NCI-H526 (cell line): ENCODE measurements around the gene ADNP.

Source experiments
- DNase-seq, 2 experiments: peaks; one replicate each; lab custom pipeline; 2025; lab: John Stamatoyannopoulos, UW

ADNP gene

DNA sequence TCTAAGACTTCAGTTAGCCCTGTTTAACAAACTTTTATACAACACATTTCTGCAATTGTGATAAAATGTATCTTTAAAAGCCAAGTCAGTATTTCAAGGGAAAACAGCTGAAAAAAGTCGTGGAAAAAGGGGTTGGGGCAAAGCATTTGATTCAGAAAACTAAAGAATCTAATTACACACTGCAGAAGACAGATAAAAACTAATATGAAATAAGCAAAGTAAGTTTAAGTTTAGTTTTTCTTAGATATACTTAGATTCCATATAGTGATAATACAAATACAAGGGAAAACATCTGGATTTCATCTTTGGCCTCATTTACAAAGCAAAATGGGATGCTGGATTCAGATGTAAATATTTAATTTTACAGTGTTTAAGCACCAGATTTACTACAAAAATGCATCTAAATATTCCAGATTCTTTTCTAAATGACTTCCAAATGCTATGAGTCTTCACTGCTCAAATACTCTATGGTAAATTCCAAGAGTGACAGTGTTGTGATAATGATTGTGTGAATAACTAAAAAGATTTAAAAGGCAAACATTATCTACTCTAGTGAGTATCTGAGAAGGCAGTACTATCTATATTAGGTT lies 1.5 kb upstream of the ADNP start:
- DNase-seq = no peak

DNA sequence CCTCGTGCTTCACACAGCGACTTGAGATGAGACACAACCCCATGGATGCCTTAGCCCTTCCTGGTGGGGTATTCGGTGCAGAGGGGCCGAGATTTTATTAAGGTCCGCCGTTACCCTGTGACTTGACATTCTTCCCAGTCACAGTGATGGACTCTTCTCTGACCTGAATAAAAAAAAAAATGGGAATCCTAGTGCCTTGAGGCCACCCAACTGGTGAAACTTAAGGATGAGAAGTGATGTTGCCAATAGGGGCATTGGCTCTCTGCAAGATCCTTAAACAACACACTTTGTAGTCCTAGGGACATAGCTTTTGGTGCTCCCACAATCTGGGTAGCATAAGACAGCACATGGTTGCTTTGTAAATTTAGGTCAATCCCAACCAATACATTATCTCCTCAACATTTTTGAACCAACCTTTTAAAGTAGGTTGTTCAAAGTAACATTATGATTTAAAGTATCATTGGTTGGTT lies 814 bp upstream of the ADNP start:
- DNase-seq = no peak

DNA sequence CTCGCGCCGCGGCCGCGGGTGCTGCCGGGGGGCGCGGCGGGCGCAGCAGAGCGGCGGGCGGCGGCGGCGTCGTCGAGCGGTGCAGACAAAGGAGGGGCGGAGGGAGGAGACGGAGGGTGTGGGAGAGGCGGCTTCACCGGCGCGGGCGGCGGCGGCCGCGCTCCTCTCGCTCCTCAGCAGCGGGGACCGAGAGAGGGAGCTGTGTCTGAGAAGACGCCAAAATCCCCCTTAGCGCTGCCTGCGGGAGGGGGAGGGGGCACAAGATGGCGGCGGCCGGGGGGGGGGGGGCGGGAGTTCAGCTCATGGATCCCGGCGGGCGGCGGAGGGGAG lies 296 bp downstream of the ADNP start:
- no peak for DNase-seq

DNA sequence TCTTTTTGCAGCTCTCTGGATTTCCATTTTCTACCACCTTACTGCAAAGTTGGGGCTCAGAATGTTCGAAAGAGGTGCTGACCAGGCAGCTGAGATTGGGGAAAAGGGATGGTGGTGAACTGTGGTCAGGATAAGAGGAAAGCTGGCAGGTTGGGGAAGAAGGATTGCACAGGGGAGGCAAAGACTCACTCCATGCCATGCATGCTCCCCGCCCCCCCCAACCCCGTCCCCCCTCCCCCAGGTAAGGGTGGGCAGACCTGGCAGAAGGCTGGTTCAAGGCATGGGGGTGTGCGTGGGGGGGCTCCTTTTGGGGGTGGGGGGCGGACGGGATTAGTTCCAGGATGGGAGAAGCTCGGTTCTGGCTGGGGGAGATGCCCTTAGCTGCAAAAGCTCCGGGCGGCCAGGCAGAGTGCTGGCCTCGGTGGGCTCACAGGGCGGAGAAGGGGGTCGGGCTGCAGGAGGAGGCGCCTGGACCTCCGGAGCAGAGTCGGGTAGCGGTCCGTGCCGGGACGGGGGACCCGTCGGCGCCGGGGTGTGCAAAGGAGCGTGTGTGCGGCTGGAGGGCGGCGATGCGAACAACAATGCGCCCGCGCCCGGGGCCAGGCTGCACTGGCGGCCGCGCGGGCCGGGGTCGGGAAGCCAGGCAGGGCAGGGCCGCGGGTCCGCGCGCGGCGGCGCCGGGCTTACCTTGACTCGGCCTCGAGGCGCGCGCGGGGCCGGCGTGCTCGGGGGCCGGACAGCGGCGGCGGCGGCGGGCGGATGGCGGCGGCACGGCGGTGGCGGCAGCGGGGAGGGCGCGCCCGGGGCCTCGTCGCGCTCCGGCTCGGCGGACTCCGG lies 880 bp downstream of the ADNP start:
- peak; percentile 24 to 54 for DNase-seq

GRCh38 chr20:50929299-50930138 lies 1.7 kb downstream of the ADNP start:
- peak; percentile 93 to 99 for DNase-seq

DNA sequence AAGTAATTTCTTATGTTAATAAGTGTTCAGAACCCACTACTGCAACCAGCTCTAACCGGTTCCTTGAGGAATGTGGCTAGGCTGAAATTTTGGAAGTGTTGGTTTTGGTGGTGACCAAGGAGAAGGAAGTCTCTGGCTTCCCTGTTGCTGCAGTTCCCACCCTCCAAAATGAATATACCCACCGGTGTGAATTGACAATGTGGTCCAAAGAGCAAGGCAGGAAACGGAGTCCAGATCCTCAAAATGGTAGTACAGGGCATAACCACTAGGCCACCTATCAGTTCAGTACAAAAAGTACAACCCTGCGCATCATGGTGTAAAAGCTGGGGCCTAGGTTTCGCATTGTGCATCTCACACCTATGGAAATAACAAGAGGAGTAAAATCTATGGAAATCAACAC lies 2.8 kb downstream of the ADNP start:
- DNase-seq = no peak

DNA sequence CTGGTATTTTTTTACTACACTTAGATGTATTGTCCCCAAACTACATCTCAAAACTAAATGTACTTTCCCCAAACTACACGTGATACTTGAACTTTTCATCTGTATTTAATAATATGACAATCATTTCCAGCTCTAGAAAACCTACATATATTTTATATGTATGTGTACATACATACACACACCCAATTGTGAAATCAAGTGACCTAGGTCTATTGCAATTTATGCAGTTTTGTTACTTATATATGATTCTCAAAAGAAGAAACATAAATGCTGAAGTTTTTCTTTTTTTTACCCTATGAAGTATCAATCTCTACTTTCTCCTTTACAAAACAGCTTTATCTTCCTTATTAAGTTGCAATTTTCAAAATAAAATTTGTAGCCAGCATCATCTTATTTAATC lies 4.7 kb downstream of the ADNP start:
- DNase-seq = no peak

DNA sequence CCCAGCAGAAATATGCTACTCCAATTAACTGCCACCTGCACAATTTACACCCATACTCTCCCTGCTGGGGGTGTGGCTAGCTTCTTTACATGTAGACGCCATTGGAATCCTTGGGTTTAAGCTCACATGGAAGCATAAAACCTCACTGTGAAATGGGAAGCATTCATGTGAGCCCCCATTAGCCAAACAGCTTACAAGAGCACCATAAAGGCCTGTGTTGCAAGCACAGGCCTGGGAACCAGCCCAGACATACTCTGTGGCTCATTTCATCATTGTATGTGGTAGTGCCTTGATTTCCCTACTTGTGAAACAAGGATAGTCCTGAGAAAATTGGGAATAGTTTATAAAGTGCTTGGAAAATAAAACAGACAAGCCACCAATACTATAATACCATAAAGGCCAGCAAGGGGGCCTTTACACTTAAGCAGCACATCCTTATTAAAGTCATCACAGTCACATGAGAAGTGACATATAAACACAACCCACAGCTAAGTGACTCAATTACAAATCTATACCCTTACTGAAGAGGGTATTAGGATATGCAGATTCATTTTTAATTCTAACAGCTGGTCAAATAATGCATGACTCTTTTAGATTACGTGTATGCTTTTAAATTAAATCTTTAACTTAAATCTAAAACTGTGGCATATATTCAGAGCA lies 6.8 kb downstream of the ADNP start:
- DNase-seq = no peak

DNA sequence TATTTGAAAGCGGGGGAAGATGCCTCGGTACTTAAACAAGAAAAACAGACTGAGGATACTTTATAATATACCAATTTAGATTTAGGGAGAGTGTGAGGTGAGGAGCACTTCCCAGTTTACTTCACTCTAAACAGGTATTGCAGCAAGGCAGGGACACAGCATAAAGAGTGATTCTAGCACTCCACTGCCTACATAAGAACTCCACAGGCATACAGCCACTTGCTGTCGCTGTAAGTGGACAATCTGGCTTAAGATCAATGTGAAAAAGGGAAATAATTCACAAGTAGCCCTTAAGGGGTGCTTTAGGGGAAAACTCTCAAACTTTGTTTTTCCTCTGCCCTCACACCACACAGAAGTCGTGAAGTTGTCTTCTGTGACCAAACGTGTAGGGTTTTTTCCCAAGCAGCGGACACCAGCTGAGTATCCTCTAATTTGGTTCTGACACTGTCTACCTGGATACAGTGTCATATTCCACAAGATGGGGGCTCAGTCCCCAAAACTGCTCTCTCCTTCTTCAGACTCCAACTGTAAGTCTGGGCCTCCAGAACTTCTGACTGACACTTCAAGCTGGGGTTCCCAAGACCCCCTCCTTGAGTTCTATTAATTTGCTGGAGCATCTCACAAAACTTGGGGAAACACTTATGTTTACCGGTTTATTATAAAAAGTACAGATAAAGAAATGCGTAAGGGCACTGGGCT lies 9.3 kb downstream of the ADNP start:
- no peak for DNase-seq

- DNase-seq = no peak
Measured at GRCh38 chr20:50920997-50921396, 10.2 kb downstream of the ADNP start.

DNA sequence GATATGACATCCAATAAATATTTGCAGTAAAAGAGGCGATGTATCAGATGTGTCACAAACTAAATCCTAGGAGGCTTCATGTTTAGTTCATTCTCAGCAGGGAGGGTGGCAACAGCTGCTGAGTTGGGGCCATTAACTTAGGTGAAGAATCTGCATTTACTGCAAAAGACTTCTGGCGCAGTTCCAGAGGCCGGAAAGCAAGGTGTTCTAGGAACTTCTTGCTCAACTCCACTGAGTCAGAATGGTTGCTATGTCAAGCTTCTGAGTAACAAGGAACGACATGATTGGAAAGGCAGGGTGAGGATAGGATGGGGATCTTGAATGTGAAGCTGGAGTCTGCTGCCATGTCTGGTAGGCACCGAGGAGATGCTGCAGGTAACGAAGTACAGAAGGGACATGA lies 11.7 kb downstream of the ADNP start:
- DNase-seq = no peak

DNA sequence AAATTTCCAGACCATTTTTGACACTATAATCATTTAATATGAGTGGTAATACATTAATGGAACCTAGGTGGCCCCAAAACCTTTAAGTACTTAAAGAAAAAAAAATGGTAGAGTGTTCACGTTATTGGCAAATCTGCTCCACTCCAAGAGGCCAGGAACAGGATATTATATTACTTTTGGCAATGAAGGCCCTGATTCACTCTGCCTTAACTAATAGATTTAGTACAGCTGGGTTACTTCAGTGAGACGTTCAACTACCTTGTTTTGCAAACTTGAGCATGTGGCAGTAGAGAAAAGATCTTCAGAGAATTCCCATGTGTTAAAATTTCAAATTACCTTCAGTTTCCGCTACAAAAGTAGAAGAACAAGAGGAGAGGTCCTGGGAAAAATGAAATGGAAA lies 12.8 kb downstream of the ADNP start:
- no peak for DNase-seq

- DNase-seq = no peak
Measured at GRCh38 chr20:50916934-50917333, 14.3 kb downstream of the ADNP start.

- peak in 1 of 2 experiments; percentile 13 for DNase-seq
Measured at GRCh38 chr20:50916257-50916656, 15.0 kb downstream of the ADNP start.

DNA sequence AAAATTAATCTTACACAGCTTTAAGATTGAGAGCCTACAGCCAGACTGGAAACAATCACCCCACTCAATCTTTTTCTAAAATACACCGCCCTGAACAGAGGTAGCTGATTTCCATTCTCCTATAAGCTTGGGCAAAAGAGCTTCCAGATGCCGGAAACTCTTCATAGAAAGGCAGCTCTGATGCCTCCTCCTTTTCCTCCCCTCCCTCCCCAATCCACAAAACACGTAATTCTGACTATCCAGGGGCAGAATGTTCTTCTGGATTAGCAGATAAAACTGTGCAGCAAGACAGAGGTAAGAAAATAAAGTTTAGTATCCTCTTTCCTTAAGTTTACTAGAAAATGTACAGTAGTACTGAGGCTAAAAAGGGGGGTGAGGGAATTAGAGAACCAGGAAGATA lies 15.8 kb downstream of the ADNP start:
- DNase-seq = no peak

DNA sequence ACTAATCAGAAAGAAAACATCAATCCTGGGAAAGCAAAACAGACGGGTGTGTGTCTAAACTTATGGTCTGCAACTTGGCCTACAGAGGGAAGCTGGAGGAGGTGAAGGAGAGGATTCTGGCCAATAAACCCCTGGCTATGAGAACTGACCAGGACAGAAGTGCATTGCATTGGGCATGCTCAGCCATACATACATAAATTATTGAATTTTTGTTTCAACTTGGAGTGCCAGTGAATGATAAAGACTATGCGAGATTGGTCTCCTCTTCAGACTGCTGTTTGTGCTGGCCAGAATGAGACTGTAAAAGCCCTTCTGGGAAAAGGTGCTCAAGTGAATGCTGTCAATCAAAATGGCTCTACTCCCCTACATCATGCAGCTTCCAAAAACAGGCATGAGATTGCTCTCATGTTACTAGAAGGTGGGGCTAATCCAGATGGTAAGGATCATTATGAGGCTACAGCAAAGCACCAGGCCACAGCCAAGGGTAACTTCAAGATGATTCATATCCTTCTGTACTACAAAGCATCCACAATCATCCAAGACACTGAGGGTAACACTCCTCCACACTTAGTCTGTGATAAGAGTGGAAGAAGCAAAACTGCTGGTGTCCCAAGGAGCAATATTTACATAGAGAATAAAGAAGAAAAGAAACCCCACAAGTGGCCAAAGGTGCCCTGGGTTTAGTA lies 17.4 kb downstream of the ADNP start:
- no peak for DNase-seq

DNA sequence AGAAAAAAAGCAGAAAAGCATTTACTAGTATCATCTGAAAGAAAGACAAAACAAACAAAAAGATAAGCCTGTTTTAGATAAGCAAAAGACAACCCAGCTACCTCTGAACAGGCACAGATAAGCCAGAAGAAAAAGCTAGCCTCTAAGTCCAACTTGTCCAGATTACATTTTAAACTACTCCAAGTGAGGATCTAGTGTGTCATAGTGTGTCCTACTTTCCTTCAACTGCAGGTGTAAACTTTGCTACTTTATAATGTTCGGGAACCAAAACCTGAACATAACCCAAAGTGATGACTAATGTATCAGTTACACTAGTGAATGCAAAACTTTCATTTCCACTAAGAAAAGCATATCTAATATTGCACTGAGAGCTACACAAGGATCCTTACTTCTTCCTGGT lies 19.5 kb downstream of the ADNP start:
- no peak for DNase-seq

DNA sequence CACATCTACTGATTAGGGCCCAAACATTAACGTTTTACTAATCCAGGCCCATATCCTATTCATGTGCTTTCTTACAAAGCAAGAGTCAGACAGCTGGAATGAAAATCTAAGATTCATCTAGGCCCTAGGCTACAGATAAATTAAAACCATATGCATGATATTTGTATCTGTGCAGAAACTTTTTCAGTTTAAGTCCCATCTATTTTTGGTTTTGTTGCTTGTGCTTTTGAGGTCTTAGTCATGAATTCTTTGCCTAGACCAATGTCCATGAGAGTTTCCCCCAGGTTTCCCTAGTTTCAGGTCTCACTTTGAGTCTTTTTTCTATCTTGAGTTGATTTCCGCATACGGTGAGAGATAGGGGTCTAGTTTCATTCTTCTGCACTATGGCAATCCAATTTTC lies 20.2 kb downstream of the ADNP start:
- no peak for DNase-seq

DNA sequence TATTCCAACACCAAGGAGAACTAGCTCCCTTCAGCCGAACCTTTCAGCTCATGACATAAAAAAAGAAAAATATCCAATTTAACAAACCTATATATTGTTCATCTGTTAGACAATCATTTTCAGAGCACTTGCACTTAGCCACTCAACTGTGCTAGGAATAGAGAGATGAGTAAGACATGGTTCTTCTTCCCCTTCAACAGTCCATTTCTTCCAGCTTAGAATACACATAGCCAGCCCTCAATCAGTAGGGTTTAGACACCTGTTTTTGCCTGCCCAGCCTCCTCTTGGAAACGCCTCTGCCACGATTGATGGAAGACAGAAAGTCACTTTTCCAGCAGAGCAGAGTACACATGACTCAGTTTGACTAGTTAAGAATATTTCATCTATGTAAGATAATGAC lies 21.8 kb downstream of the ADNP start:
- DNase-seq = no peak

DNA sequence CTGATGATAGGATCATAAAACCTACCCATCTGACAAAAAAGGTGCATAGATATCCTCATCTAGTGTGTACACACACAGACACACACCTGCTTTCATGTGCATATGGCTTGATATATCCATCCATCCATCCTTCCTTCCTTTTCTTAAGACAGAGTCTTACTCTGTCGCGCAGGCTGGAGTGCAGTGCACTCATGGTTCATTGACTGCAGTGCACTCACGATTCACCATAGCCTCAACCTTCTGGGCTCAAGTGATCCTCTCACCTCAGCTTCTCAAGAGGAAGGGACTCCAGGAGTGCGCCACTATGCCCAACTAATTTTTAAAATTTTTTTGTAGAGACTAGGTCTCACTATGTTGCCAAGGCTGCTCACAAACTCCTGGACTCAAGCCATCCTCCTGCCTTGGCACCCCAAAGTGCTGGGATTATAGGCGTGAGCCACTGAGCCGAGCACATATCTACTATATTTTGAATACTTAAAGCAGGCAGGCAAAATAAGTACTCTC lies 27.1 kb downstream of the ADNP start:
- DNase-seq = no peak
